K562 (cell line): ENCODE measurements around the gene SET. TPM values are rescaled to one million over a fixed set of nuclear protein-coding genes. Genes with fewer than 3 reads are reported as not detected.

Experiments
- BRD4 ChIP-seq: fragments of 200-600 bp; sonication (generic); IDR thresholded peaks from 2 replicates; pipeline ENCODE4 v1.6.1; 2017; ENCODE audit warnings: inconsistent platforms
- BRF1 ChIP-seq: IDR thresholded peaks from 3 replicates; pipeline ENCODE4 v1.6.1; 2011; ENCODE audit warnings: borderline replicate concordance, mild to moderate bottlenecking; ENCODE audit not compliant: insufficient read length; ENCODE audit errors: extremely low read depth
- EWSR1 ChIP-seq: fragments of 450-650 bp; IDR thresholded peaks from 2 replicates; pipeline ENCODE4 v1.6.1; 2018; ENCODE audit warnings: borderline replicate concordance, mild to moderate bottlenecking, low read depth, moderate library complexity; ENCODE audit not compliant: partially characterized antibody
- HNRNPL ChIP-seq: fragments of 200-400 bp; formaldehyde crosslinking; IDR thresholded peaks from 2 replicates; pipeline ENCODE4 v1.6.1; 2017; ENCODE audit warnings: low read depth, mild to moderate bottlenecking, low read length
- MCM7 ChIP-seq, 2 experiments: fragments of 450-650 bp; IDR thresholded peaks; 2 replicates each; pipeline ENCODE4 v1.6.1; 2016 to 2018
- NCOA4 ChIP-seq: fragments of 450-650 bp; IDR thresholded peaks from 2 replicates; pipeline ENCODE4 v1.6.1; 2018; ENCODE audit warnings: mild to moderate bottlenecking; ENCODE audit not compliant: partially characterized antibody
- NCOA6 ChIP-seq: fragments of 450-650 bp; IDR thresholded peaks from 2 replicates; pipeline ENCODE4 v1.6.1; 2017; ENCODE audit warnings: mild to moderate bottlenecking
- NR2C1 ChIP-seq, 2 experiments: fragments of 450-650 bp; IDR thresholded peaks; 2 replicates each; pipeline ENCODE4 v1.6.1; 2017; ENCODE audit warnings: mild to moderate bottlenecking in 2 of 2, antibody characterized with exemption in 1 of 2, inconsistent platforms in 1 of 2, missing compliant biosample characterization in 1 of 2, missing genetic modification characterization in 1 of 2
- SRSF7 ChIP-seq: fragments of 200-400 bp; formaldehyde crosslinking; optimal IDR thresholded peaks from 2 replicates; pipeline ENCODE3; 2017; ENCODE audit warnings: mild to moderate bottlenecking, low read depth, low read length
- U2AF1 ChIP-seq: fragments of 200-400 bp; formaldehyde crosslinking; optimal IDR thresholded peaks from 2 replicates; pipeline ENCODE3; 2017; ENCODE audit warnings: mild to moderate bottlenecking, low read depth, low read length, moderate library complexity
- XRCC4 ChIP-seq: IDR thresholded peaks from one replicate; pipeline ENCODE4 v1.6.1; 2011; ENCODE audit not compliant: insufficient read depth, insufficient read length; ENCODE audit errors: extremely low read depth
- ZBTB12 ChIP-seq: fragments of 250-450 bp; sonication (Bioruptor Pico); IDR thresholded peaks from 2 replicates; pipeline ENCODE4 v1.4.0; 2020
- ZFP91 ChIP-seq: sonication (generic); formaldehyde crosslinking; IDR thresholded peaks from 2 replicates; pipeline ENCODE4 v1.8.0; 2022; ENCODE audit warnings: mild to moderate bottlenecking, missing genetic modification reagents
- ZKSCAN3 ChIP-seq: fragments of 250-450 bp; sonication (Bioruptor Pico); IDR thresholded peaks from 2 replicates; pipeline ENCODE4 v1.4.0; 2020
- ZNF277 ChIP-seq: fragments of 250-450 bp; sonication (Bioruptor Pico); IDR thresholded peaks from 2 replicates; pipeline ENCODE4 v1.8.0; 2022; ENCODE audit warnings: inconsistent platforms, mild to moderate bottlenecking, moderate library complexity, borderline replicate concordance
- ZNF324 ChIP-seq: fragments of 250-450 bp; sonication (Bioruptor Pico); IDR thresholded peaks from 2 replicates; pipeline ENCODE4 v1.4.0; 2020; ENCODE audit warnings: mild to moderate bottlenecking
- ZNF384 ChIP-seq: IDR thresholded peaks from 2 replicates; pipeline ENCODE4 v1.6.1; 2012; ENCODE audit warnings: low read depth, low read length, improper control_type of control experiment
- ZNF431 ChIP-seq: sonication (generic); formaldehyde crosslinking; IDR thresholded peaks from 2 replicates; pipeline ENCODE4 v1.8.0; 2022; ENCODE audit warnings: mild to moderate bottlenecking, missing genetic modification reagents
- ZNF512 ChIP-seq: IDR thresholded peaks from 2 replicates; pipeline ENCODE4 v1.6.1; 2016; ENCODE audit warnings: missing genetic modification characterization, missing compliant biosample characterization
- ZNF695 ChIP-seq: fragments of 450-650 bp; formaldehyde crosslinking; IDR thresholded peaks from 2 replicates; pipeline ENCODE4 v1.4.0; 2020; ENCODE audit warnings: mild to moderate bottlenecking, moderate library complexity
- polyA plus RNA-seq, 8 experiments: library from polyadenylated mRNA; depleted of rRNA in 4 of 8; stranded (reverse) in 5 of 8; unstranded in 3 of 8; fragments of >200 nt; fragmentation: Nextera tagmentation in 2 of 8; fragmentation: Illumina TruSeq in 1 of 8; extraction: Ambion mirVana in 2 of 8; extraction: Trizol in 1 of 8; gene quantifications; 2 replicates each; pipeline versions ENCODE4 v1.2.1 to v1.2.3, GENCODE V29; 2011 to 2014; ENCODE audit warnings: inconsistent platforms in 1 of 8, missing spikeins in 1 of 8
- total RNA-seq, 7 experiments: library from RNA; depleted of rRNA in 6 of 7; stranded (reverse); fragments of >200 nt in 6 of 7; fragmentation: Illumina TruSeq in 2 of 7; extraction: Trizol in 2 of 7; gene quantifications; 2 replicates each; pipeline versions ENCODE4 v1.2.1 to v1.2.3, GENCODE V29; 2011 to 2021; ENCODE audit warnings: low replicate concordance in 1 of 7
- TF ChIP-seq, protein P1 (sequence below): sonication (generic); formaldehyde crosslinking; IDR thresholded peaks from 2 replicates; pipeline ENCODE4 v1.5.0; 2020; ENCODE audit warnings: missing genetic modification reagents
- TF ChIP-seq, protein P2 (sequence below): fragments of 200-800 bp; sonication (Bioruptor generic); IDR thresholded peaks from 2 replicates; pipeline ENCODE4 v1.6.1; 2017; ENCODE audit warnings: missing genetic modification characterization, missing compliant biosample characterization

The SET gene
- total and polyA plus RNA-seq, 9 of the 15 experiments (the other 6 are each of a cell fraction or from before 2014, with no cell fraction given) = 404 to 1,447 (median 907) TPM

DNA sequence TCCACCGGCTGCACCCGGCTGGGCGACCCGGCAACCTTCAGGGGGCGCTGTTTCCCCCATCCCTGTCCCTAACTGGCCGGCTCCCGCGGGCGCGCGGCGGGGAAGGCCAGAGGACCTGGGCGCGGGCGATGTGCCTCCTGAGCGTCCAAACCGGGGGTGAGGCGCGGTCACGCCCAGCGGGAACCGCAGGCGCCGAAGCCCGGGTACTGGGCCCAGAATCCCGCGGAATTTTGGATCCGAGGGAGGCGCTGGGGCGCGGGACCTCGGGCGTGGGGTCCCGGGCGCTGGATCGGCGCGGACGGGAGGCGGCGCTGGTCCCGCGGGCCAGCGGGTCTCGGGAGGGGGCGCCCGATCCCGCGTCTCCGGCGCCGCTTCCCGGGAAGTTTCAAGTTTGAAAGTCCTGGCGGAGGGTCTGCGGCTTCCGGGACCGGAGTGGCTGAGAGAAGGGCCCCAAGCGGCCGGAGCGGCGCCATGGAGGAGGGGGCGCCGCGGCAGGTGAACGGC, 13.5 kb downstream of the SET start, which contains the start of gene PKN3 (continued):
- TF ChIP-seq BRF1 (no peak), ZNF384 (0 out of 2 replicates have a peak, but pooled peaks have one; percentile 6), NCOA6 (no peak), ZNF695 (no peak), XRCC4 (no peak), BRD4 (no peak), ZBTB12 (CRISPR knock-in tag) (no peak), ZKSCAN3 (CRISPR knock-in tag) (no peak), ZFP91 (no peak), U2AF1 (peak; percentile 94), NR2C1 (IDR thresholded peaks at IDR 0.05) (no peak), NR2C1 (tag; IDR thresholded peaks at IDR 0.05) (no peak), SRSF7 (no peak), ZNF277 (CRISPR knock-in tag) (no peak), EWSR1 (no peak), MCM7 (IDR thresholded peaks at IDR 0.05) (no peak), ZNF324 (CRISPR knock-in tag) (no peak), NCOA4 (no peak), HNRNPL (peak; percentile 84), ZNF512 (tag) (no peak), ZNF431 (CRISPR knock-in tag) (no peak)
- TF ChIP-seq, protein P1, sequence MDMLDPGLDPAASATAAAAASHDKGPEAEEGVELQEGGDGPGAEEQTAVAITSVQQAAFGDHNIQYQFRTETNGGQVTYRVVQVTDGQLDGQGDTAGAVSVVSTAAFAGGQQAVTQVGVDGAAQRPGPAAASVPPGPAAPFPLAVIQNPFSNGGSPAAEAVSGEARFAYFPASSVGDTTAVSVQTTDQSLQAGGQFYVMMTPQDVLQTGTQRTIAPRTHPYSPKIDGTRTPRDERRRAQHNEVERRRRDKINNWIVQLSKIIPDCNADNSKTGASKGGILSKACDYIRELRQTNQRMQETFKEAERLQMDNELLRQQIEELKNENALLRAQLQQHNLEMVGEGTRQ (CRISPR knock-in tag) = no peak
- TF ChIP-seq, protein P2, sequence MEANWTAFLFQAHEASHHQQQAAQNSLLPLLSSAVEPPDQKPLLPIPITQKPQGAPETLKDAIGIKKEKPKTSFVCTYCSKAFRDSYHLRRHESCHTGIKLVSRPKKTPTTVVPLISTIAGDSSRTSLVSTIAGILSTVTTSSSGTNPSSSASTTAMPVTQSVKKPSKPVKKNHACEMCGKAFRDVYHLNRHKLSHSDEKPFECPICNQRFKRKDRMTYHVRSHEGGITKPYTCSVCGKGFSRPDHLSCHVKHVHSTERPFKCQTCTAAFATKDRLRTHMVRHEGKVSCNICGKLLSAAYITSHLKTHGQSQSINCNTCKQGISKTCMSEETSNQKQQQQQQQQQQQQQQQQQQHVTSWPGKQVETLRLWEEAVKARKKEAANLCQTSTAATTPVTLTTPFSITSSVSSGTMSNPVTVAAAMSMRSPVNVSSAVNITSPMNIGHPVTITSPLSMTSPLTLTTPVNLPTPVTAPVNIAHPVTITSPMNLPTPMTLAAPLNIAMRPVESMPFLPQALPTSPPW (CRISPR knock-in tag) = peak; percentile 72
